ENCODE data around the gene TRPM3.

Gene TRPM3

GRCh38 chr9:70526902-70527301 is 594.5 kb downstream of the TRPM3 start:
- DNase-seq (ENCODE audit: low read depth in 2 of 2), result no peak

GRCh38 chr9:70525519-70525918 is 595.9 kb downstream of the TRPM3 start:
- no peak for DNase-seq (ENCODE audit: low read depth in 2 of 2)

GRCh38 chr9:70519912-70520724 is 601.3 kb downstream of the TRPM3 start:
- no peak for DNase-seq (ENCODE audit: low read depth in 2 of 2)

- no peak for DNase-seq (ENCODE audit: low read depth in 2 of 2)
Observed at GRCh38 chr9:70517926-70518610, 603.4 kb downstream of the TRPM3 start.

GRCh38 chr9:70514273-70514672 is 607.1 kb downstream of the TRPM3 start:
- DNase-seq (ENCODE audit: low read depth in 2 of 2), result no peak

GRCh38 chr9:70511858-70512257 is 609.6 kb downstream of the TRPM3 start:
- no peak for DNase-seq (ENCODE audit: low read depth in 2 of 2)

GRCh38 chr9:70510157-70510770 is 611.2 kb downstream of the TRPM3 start:
- DNase-seq (ENCODE audit: low read depth in 2 of 2), result no peak

GRCh38 chr9:70506159-70506558 is 615.3 kb downstream of the TRPM3 start:
- no peak for DNase-seq (ENCODE audit: low read depth in 2 of 2)

GRCh38 chr9:70504834-70505233 is 616.6 kb downstream of the TRPM3 start:
- no peak for DNase-seq (ENCODE audit: low read depth in 2 of 2)

GRCh38 chr9:70502690-70503089 is 618.7 kb downstream of the TRPM3 start:
- no peak for DNase-seq (ENCODE audit: low read depth in 2 of 2)

GRCh38 chr9:70500793-70501192 is 620.6 kb downstream of the TRPM3 start:
- no peak for DNase-seq (ENCODE audit: low read depth in 2 of 2)

GRCh38 chr9:70499621-70500020 is 621.8 kb downstream of the TRPM3 start:
- no peak for DNase-seq (ENCODE audit: low read depth in 2 of 2)

GRCh38 chr9:70498866-70499265 is 622.6 kb downstream of the TRPM3 start:
- no peak for DNase-seq (ENCODE audit: low read depth in 2 of 2)

- no peak for DNase-seq (ENCODE audit: low read depth in 2 of 2)
Observed at GRCh38 chr9:70496244-70496643, 625.2 kb downstream of the TRPM3 start.

GRCh38 chr9:70495514-70495913 is 625.9 kb downstream of the TRPM3 start:
- DNase-seq (ENCODE audit: low read depth in 2 of 2), result no peak

- DNase-seq (ENCODE audit: low read depth in 2 of 2), result no peak
Observed at GRCh38 chr9:70494221-70494620, 627.2 kb downstream of the TRPM3 start.

GRCh38 chr9:70493029-70493428 is 628.4 kb downstream of the TRPM3 start:
- DNase-seq (ENCODE audit: low read depth in 2 of 2), result no peak

GRCh38 chr9:70492319-70492777 is 629.1 kb downstream of the TRPM3 start:
- DNase-seq (ENCODE audit: low read depth in 2 of 2), result no peak

GRCh38 chr9:70491426-70492318 is 629.7 kb downstream of the TRPM3 start:
- no peak for DNase-seq (ENCODE audit: low read depth in 2 of 2)

GRCh38 chr9:70490478-70490877 is 630.9 kb downstream of the TRPM3 start:
- DNase-seq (ENCODE audit: low read depth in 2 of 2), result no peak

GRCh38 chr9:70488793-70489105 is 632.7 kb downstream of the TRPM3 start:
- no peak for DNase-seq (ENCODE audit: low read depth in 2 of 2)

All from activated CD8-positive, alpha-beta memory T cell treated with anti-CD3 and anti-CD28 coated beads for 4 hours (primary cell).